HepG2 (cell line): ENCODE data around the gene PSMC3IP. TPM values are rescaled to one million over a fixed set of nuclear protein-coding genes. Genes with fewer than 3 reads are reported as not detected.
A peak's percentile ranks its signal among the peaks of the same experiment; 100 is the strongest.

Experiments used
- CBX1 ChIP-seq: IDR thresholded peaks from one replicate; pipeline ENCODE4 v1.6.1; 2016; ENCODE audit warnings: antibody characterized with exemption, low read depth
- DMAP1 ChIP-seq: IDR thresholded peaks from 2 replicates; pipeline ENCODE4 v1.6.1; 2016
- DZIP1 ChIP-seq: sonication (generic); formaldehyde crosslinking; IDR thresholded peaks from 2 replicates; pipeline ENCODE4 v1.5.0; 2020; ENCODE audit warnings: mild to moderate bottlenecking, missing genetic modification reagents
- MTA3 ChIP-seq: sonication (generic); formaldehyde crosslinking; IDR thresholded peaks from 2 replicates; pipeline ENCODE4 v1.4.0; 2020; ENCODE audit warnings: missing genetic modification reagents
- NONO ChIP-seq, 2 experiments: fragments of 450-650 bp in 1 of 2; sonication (generic) in 1 of 2; formaldehyde crosslinking in 1 of 2; IDR thresholded peaks in 1 of 2; conservative IDR thresholded peaks in 1 of 2; 2 replicates each; pipeline versions ENCODE4 v1.6.1 to v1.8.0; 2017 to 2022; ENCODE audit warnings: mild to moderate bottlenecking in 1 of 2, missing genetic modification reagents in 1 of 2, moderate library complexity in 1 of 2
- POLR2AphosphoS2 ChIP-seq: IDR thresholded peaks from 2 replicates; pipeline ENCODE4 v1.6.1; 2011; ENCODE audit warnings: low read depth, low read length, improper control_type of control experiment
- SP2 ChIP-seq: sonication (generic); formaldehyde crosslinking; IDR thresholded peaks from 2 replicates; pipeline ENCODE4 v1.5.1; 2020; ENCODE audit warnings: mild to moderate bottlenecking, missing genetic modification reagents
- SP4 ChIP-seq: sonication (generic); formaldehyde crosslinking; IDR thresholded peaks from 2 replicates; pipeline ENCODE4 v1.8.1; 2023; ENCODE audit warnings: mild to moderate bottlenecking, missing genetic modification reagents
- TBL1XR1 ChIP-seq: fragments of 150-350 bp; IDR thresholded peaks from 2 replicates; pipeline ENCODE4 v1.6.1; 2014; ENCODE audit warnings: borderline replicate concordance, low read length; ENCODE audit not compliant: partially characterized antibody
- ZNF292 ChIP-seq: sonication (generic); formaldehyde crosslinking; IDR thresholded peaks from 2 replicates; pipeline ENCODE4 v1.8.1; 2022; ENCODE audit warnings: mild to moderate bottlenecking, low read depth, missing genetic modification reagents, borderline replicate concordance
- ZNF33B ChIP-seq: sonication (generic); formaldehyde crosslinking; IDR thresholded peaks from 2 replicates; pipeline ENCODE4 v1.5.1; 2020; ENCODE audit warnings: mild to moderate bottlenecking, missing genetic modification reagents
- ZNF839 ChIP-seq: sonication (generic); formaldehyde crosslinking; IDR thresholded peaks from 2 replicates; pipeline ENCODE4 v1.4.0; 2020; ENCODE audit warnings: missing genetic modification reagents, mild to moderate bottlenecking, borderline replicate concordance
- polyA plus RNA-seq, 8 experiments: library from polyadenylated mRNA; depleted of rRNA in 3 of 8; stranded (reverse) in 7 of 8; unstranded in 1 of 8; fragments of >200 nt; fragmentation: Illumina TruSeq in 4 of 8; extraction: Trizol in 4 of 8; gene quantifications; 2 replicates each; pipeline versions ENCODE4 v1.2.1 to v1.2.3, GENCODE V29; 2011 to 2016; ENCODE audit warnings: low read depth in 4 of 8, missing spikeins in 1 of 8, mixed read lengths in 1 of 8; ENCODE audit not compliant: insufficient read depth in 1 of 8
- total RNA-seq, 5 experiments: library from RNA; depleted of rRNA; stranded (reverse); fragments of >200 nt; fragmentation: Illumina TruSeq; extraction: Trizol; gene quantifications; 2 replicates each; pipeline ENCODE4 v1.2.3, GENCODE V29; 2016; ENCODE audit warnings: low read depth in 1 of 5
- TF ChIP-seq, protein P1 (sequence below): sonication (generic); formaldehyde crosslinking; IDR thresholded peaks from 2 replicates; pipeline ENCODE4 v1.5.0; 2020; ENCODE audit warnings: missing genetic modification reagents
- TF ChIP-seq, protein P2 (sequence below): IDR thresholded peaks from 2 replicates; pipeline ENCODE4 v1.6.1; 2018; ENCODE audit warnings: missing genetic modification reagents, mild to moderate bottlenecking, missing compliant biosample characterization

The PSMC3IP gene
- total and polyA plus RNA-seq, 2 of the 13 experiments (the other 11 are each of a cell fraction or from before 2014, with no cell fraction given), result 6.5 to 22.4 TPM

DNA sequence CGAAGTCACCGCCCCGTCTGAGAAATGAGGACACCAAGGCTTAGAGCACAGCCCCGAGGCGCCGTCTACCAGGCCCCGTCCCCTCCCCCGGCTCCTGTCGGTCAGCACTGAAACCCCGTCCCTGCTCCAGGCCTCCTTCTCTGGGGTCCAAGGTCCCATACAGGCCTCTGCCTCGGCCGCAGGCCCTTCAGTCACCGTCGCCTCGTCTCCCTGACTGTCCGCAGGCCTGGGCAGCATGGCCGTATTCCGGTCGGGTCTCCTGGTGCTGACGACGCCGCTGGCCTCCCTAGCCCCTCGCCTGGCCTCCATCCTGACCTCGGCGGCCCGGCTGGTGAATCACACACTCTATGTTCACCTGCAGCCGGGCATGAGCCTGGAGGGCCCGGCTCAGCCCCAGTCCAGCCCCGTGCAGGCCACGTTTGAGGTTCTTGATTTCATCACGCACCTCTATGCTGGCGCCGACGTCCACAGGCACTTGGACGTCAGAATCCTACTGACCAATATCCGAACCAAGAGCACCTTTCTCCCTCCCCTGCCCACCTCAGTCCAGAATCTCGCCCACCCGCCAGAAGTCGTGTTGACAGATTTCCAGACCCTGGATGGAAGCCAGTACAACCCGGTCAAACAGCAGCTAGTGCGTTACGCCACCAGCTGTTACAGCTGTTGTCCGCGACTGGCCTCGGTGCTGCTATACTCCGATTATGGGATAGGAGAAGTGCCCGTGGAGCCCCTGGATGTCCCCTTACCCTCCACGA lies 15.0 kb downstream of the PSMC3IP start (continued):
- no peak for TF ChIP-seq NONO (IDR thresholded peaks at IDR 0.05)
- TF ChIP-seq NONO (CRISPR knock-in tag; conservative IDR thresholded peaks at IDR 0.05), result peak; percentile 20; the same call in 1 of the 2 replicates
- TF ChIP-seq DZIP1 (CRISPR knock-in tag), result no peak
- TF ChIP-seq SP2 (CRISPR knock-in tag), result 0 out of 2 replicates have a peak, but pooled peaks have one; percentile 31
- no peak for TF ChIP-seq ZNF839
- TF ChIP-seq, protein P1, sequence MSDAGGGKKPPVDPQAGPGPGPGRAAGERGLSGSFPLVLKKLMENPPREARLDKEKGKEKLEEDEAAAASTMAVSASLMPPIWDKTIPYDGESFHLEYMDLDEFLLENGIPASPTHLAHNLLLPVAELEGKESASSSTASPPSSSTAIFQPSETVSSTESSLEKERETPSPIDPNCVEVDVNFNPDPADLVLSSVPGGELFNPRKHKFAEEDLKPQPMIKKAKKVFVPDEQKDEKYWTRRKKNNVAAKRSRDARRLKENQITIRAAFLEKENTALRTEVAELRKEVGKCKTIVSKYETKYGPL (CRISPR knock-in tag), result no peak; the same call in 1 of the 2 replicates
- TF ChIP-seq POLR2AphosphoS2, result no peak; the same call in 1 of the 2 replicates
- TF ChIP-seq, protein P2, sequence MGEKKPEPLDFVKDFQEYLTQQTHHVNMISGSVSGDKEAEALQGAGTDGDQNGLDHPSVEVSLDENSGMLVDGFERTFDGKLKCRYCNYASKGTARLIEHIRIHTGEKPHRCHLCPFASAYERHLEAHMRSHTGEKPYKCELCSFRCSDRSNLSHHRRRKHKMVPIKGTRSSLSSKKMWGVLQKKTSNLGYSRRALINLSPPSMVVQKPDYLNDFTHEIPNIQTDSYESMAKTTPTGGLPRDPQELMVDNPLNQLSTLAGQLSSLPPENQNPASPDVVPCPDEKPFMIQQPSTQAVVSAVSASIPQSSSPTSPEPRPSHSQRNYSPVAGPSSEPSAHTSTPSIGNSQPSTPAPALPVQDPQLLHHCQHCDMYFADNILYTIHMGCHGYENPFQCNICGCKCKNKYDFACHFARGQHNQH, result no peak; the same call in 1 of the 2 replicates
- no peak for TF ChIP-seq ZNF33B
- TF ChIP-seq MTA3, result no peak
- TF ChIP-seq SP4 (CRISPR knock-in tag), result no peak
- TF ChIP-seq DMAP1, result no peak; the same call in 1 of the 2 replicates
- TF ChIP-seq CBX1, result no peak
- peak; percentile 27; the same call in 1 of the 2 replicates for TF ChIP-seq ZNF292 (CRISPR knock-in tag)
- no peak for TF ChIP-seq TBL1XR1
